ENCODE results near the gene KCNAB2.

KCNAB2 gene

GRCh38 chr1:6045110-6045502 lies 582 bp upstream of the KCNAB2 start:
- no peaks in the 10 kb centered on the region for H3F3A ChIP-seq (ENCODE audit: insufficient read depth, low read length)
- no peaks in the 10 kb centered on the region for H3K9me3 ChIP-seq (replicated peaks; ENCODE audit: insufficient read depth, low read length)
- H3K9ac ChIP-seq (ENCODE audit: low read length), result no peak overlapping the region
- H3K79me2 ChIP-seq (ENCODE audit: low read length), result peaks cover 4% of the 10 kb centered on the region
- no peak for TF ChIP-seq EZH2 (optimal IDR thresholded peaks at IDR 0.05; ENCODE audit: low read depth, low read length)
- no peak for TF ChIP-seq EZH2phosphoT487 (IDR thresholded peaks at IDR 0.05; ENCODE audit: low read length)
- TF ChIP-seq, protein P1, sequence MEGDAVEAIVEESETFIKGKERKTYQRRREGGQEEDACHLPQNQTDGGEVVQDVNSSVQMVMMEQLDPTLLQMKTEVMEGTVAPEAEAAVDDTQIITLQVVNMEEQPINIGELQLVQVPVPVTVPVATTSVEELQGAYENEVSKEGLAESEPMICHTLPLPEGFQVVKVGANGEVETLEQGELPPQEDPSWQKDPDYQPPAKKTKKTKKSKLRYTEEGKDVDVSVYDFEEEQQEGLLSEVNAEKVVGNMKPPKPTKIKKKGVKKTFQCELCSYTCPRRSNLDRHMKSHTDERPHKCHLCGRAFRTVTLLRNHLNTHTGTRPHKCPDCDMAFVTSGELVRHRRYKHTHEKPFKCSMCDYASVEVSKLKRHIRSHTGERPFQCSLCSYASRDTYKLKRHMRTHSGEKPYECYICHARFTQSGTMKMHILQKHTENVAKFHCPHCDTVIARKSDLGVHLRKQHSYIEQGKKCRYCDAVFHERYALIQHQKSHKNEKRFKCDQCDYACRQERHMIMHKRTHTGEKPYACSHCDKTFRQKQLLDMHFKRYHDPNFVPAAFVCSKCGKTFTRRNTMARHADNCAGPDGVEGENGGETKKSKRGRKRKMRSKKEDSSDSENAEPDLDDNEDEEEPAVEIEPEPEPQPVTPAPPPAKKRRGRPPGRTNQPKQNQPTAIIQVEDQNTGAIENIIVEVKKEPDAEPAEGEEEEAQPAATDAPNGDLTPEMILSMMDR (IDR thresholded peaks at IDR 0.05; ENCODE audit: low read length), result no peak
- no peaks in the 10 kb centered on the region for H3K9me2 ChIP-seq (replicated peaks; ENCODE audit: insufficient read depth, low read length)
- H3K4me2 ChIP-seq (ENCODE audit: low read depth, low read length), result no peak overlapping the region
- no peak overlapping the region for H2AFZ ChIP-seq (ENCODE audit: low read length)
- no peaks in the 10 kb centered on the region for H3K27me3 ChIP-seq (replicated peaks; ENCODE audit: insufficient read depth, low read length)
- no peaks in the 10 kb centered on the region for H3K36me3 ChIP-seq (replicated peaks; ENCODE audit: insufficient read depth, low read length)
- no peaks in the 10 kb centered on the region for H3K4me1 ChIP-seq (ENCODE audit: low read length)
- no peaks in the 10 kb centered on the region; the same call in 1 of the 2 replicates for H4K20me1 ChIP-seq (ENCODE audit: insufficient read depth, low read length)
- no peak overlapping the region for H3K27ac ChIP-seq (ENCODE audit: low read length)
- no peak overlapping the region for H3K4me3 ChIP-seq (ENCODE audit: low read length)
- no peak for DNase-seq

DNA sequence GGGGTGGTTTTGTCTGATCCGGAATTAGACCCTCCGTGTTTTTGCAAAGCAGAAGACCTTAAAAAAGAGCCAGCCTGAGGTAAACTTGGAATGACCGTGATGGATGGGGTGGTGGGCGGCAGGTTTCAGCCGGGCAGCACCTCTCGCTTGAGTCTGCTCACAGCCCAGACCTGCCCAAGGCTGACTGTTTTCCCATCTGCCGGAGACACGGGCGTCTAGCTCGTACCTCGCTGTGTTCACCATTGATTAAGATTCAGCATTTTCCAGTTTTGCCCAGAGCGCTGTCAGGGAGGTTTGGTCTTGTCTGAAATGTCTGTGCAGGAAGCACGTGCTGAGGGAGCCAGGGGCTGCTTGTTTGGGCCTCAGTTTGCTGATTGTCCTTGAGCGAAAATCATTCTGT lies 591 bp downstream of the KCNAB2 start:
- DNase-seq, result no peak

DNA sequence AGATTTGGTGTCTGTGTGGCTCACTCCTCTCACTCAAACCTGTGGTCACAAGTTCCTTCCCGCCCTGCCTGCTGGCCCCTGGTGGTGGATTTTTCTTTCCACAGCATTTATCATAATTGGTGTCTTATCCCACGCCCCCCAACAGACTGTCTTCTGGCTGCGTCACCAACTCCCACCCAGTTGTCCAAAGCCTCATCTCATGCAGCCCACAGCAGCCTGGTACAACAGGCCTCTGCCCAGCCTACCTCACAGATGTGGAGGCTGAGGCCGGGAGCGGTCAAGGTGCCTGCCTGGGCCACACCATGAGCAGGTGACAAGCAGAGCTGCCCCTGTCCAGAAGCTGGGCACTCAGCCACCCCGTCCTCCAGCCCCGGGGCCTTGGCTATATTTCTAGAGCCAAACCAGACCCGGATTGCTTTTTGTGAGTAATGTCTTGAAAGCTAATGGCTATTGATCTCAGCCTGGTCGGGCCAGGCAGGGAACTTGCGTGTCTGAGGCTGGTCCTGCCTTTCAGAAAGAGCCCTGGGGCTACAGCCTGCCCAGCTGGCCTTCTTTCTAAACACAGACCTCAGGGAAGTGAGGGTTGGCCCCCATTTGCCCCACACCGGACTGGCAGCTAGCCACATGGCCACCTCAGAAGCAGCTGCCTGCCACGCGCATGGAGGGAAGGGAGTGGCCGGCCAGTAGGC lies 2.6 kb downstream of the KCNAB2 start:
- no peak for DNase-seq
- Histone ChIP-seq H3K9me3 (replicated peaks; ENCODE audit: insufficient read depth, low read length) (no peaks in the 10 kb centered on the region), H3K27me3 (replicated peaks; ENCODE audit: insufficient read depth, low read length) (no peaks in the 10 kb centered on the region), H3K79me2 (ENCODE audit: low read length) (no peaks in the 10 kb centered on the region; the same call in 1 of the 2 replicates), H3K4me3 (ENCODE audit: low read length) (no peak overlapping the region), H3K27ac (ENCODE audit: low read length) (no peak overlapping the region), H3K4me1 (ENCODE audit: low read length) (no peaks in the 10 kb centered on the region), H3K9ac (ENCODE audit: low read length) (no peak overlapping the region), H3K9me2 (replicated peaks; ENCODE audit: insufficient read depth, low read length) (no peaks in the 10 kb centered on the region), H3F3A (ENCODE audit: insufficient read depth, low read length) (no peaks in the 10 kb centered on the region), H4K20me1 (ENCODE audit: insufficient read depth, low read length) (peaks cover 8% of the 10 kb centered on the region; the same call in 1 of the 2 replicates), H3K36me3 (replicated peaks; ENCODE audit: insufficient read depth, low read length) (no peaks in the 10 kb centered on the region), H3K4me2 (ENCODE audit: low read depth, low read length) (no peak overlapping the region), H2AFZ (ENCODE audit: low read length) (no peak overlapping the region)
- no peak for TF ChIP-seq EZH2 (optimal IDR thresholded peaks at IDR 0.05; ENCODE audit: low read depth, low read length)
- TF ChIP-seq EZH2phosphoT487 (IDR thresholded peaks at IDR 0.05; ENCODE audit: low read length), result no peak
- TF ChIP-seq, protein P1 (IDR thresholded peaks at IDR 0.05; ENCODE audit: low read length), result no peak

More for the DNA sequence above, 591 bp downstream of the KCNAB2 start:
- Histone ChIP-seq H3K9me2 (replicated peaks; ENCODE audit: insufficient read depth, low read length) (no peaks in the 10 kb centered on the region), H3F3A (ENCODE audit: insufficient read depth, low read length) (no peaks in the 10 kb centered on the region), H3K79me2 (ENCODE audit: low read length) (no peaks in the 10 kb centered on the region; the same call in none of the 2 replicates), H3K36me3 (replicated peaks; ENCODE audit: insufficient read depth, low read length) (no peaks in the 10 kb centered on the region), H3K9me3 (replicated peaks; ENCODE audit: insufficient read depth, low read length) (no peaks in the 10 kb centered on the region), H3K9ac (ENCODE audit: low read length) (no peak overlapping the region), H3K27ac (ENCODE audit: low read length) (no peak overlapping the region), H3K27me3 (replicated peaks; ENCODE audit: insufficient read depth, low read length) (no peaks in the 10 kb centered on the region), H3K4me3 (ENCODE audit: low read length) (no peak overlapping the region), H3K4me1 (ENCODE audit: low read length) (no peaks in the 10 kb centered on the region), H4K20me1 (ENCODE audit: insufficient read depth, low read length) (no peaks in the 10 kb centered on the region; the same call in 1 of the 2 replicates), H2AFZ (ENCODE audit: low read length) (no peak overlapping the region), H3K4me2 (ENCODE audit: low read depth, low read length) (no peak overlapping the region)
- no peak for TF ChIP-seq EZH2phosphoT487 (IDR thresholded peaks at IDR 0.05; ENCODE audit: low read length)
- TF ChIP-seq, protein P1 (IDR thresholded peaks at IDR 0.05; ENCODE audit: low read length), result no peak
- no peak for TF ChIP-seq EZH2 (optimal IDR thresholded peaks at IDR 0.05; ENCODE audit: low read depth, low read length)

All from MM.1S (cell line).